ENCODE data around the gene YIPF4.

DNA sequence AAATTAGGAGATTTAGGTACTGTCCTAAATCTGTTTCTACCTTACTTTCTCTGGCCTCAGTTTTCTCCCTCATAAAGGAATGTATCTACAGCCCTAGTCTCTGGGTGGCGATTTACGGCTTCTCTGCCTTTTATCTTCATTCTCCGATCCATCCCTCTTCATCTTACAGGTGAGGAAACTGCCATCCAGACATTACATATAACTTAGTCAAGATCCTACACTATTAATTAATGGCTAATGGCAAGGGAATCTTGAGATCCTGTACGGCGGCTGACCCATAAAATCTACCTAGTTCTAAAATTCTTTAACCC lies 386 bp upstream of the YIPF4 start:
- TF ChIP-seq, protein P1, sequence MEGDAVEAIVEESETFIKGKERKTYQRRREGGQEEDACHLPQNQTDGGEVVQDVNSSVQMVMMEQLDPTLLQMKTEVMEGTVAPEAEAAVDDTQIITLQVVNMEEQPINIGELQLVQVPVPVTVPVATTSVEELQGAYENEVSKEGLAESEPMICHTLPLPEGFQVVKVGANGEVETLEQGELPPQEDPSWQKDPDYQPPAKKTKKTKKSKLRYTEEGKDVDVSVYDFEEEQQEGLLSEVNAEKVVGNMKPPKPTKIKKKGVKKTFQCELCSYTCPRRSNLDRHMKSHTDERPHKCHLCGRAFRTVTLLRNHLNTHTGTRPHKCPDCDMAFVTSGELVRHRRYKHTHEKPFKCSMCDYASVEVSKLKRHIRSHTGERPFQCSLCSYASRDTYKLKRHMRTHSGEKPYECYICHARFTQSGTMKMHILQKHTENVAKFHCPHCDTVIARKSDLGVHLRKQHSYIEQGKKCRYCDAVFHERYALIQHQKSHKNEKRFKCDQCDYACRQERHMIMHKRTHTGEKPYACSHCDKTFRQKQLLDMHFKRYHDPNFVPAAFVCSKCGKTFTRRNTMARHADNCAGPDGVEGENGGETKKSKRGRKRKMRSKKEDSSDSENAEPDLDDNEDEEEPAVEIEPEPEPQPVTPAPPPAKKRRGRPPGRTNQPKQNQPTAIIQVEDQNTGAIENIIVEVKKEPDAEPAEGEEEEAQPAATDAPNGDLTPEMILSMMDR (IDR thresholded peaks at IDR 0.05), result no peak
- TF ChIP-seq POLR2A (IDR thresholded peaks at IDR 0.05), result no peak

Data from thyroid gland (tissue), 4 donors.